Measurements from ENCODE around the gene PHYKPL.

- TF ChIP-seq POLR2AphosphoS5 (IDR thresholded peaks at IDR 0.05; ENCODE audit: insufficient read depth in 1 of 2, low read depth in 1 of 2) (no peak), CTCF (IDR thresholded peaks at IDR 0.05) (no peak), POLR2A (IDR thresholded peaks at IDR 0.05) (no peak)
These were observed 12.8 kb upstream of the PHYKPL start for GRCh38 chr5:178245389-178245788.
